ENCODE data around the gene RTL1.

Gene RTL1

GRCh38 chr14:100910888-100911664, 7.6 kb upstream of the RTL1 start:
- no peaks in the 10 kb centered on the region for H4K20me1 ChIP-seq (ENCODE audit: insufficient read depth, low read length)
- no peaks in the 10 kb centered on the region for H3K9me3 ChIP-seq (replicated peaks; ENCODE audit: insufficient read depth, low read length)
- no peak overlapping the region for H3K4me3 ChIP-seq (ENCODE audit: low read length)
- no peaks in the 10 kb centered on the region for H3K4me1 ChIP-seq (ENCODE audit: low read length)
- no peak for DNase-seq
- no peaks in the 10 kb centered on the region for H3K79me2 ChIP-seq (ENCODE audit: low read length)
- H3K27me3 ChIP-seq (replicated peaks; ENCODE audit: insufficient read depth, low read length), result no peaks in the 10 kb centered on the region; the same call in 1 of the 2 replicates
- no peak overlapping the region for H3K27ac ChIP-seq (ENCODE audit: low read length)
- no peak overlapping the region for H2AFZ ChIP-seq (ENCODE audit: low read length)
- no peak overlapping the region for H3K4me2 ChIP-seq (ENCODE audit: low read depth, low read length)
- no peak overlapping the region for H3K9ac ChIP-seq (ENCODE audit: low read length)
- H3K9me2 ChIP-seq (replicated peaks; ENCODE audit: insufficient read depth, low read length), result no peaks in the 10 kb centered on the region
- H3F3A ChIP-seq (ENCODE audit: insufficient read depth, low read length), result no peaks in the 10 kb centered on the region
- no peaks in the 10 kb centered on the region for H3K36me3 ChIP-seq (replicated peaks; ENCODE audit: insufficient read depth, low read length)
- no peak for TF ChIP-seq CTCF (IDR thresholded peaks at IDR 0.05; ENCODE audit: low read length)
- TF ChIP-seq EZH2phosphoT487 (IDR thresholded peaks at IDR 0.05; ENCODE audit: low read length), result no peak
- no peak for TF ChIP-seq EZH2 (optimal IDR thresholded peaks at IDR 0.05; ENCODE audit: low read depth, low read length)

GRCh38 chr14:100909439-100909838, 5.9 kb upstream of the RTL1 start:
- Histone ChIP-seq H3K79me2 (ENCODE audit: low read length) (no peaks in the 10 kb centered on the region), H3K27ac (ENCODE audit: low read length) (no peak overlapping the region), H3K9me2 (replicated peaks; ENCODE audit: insufficient read depth, low read length) (no peaks in the 10 kb centered on the region), H3F3A (ENCODE audit: insufficient read depth, low read length) (no peaks in the 10 kb centered on the region), H4K20me1 (ENCODE audit: insufficient read depth, low read length) (no peaks in the 10 kb centered on the region), H3K27me3 (replicated peaks; ENCODE audit: insufficient read depth, low read length) (peaks cover 7% of the 10 kb centered on the region), H2AFZ (ENCODE audit: low read length) (no peak overlapping the region), H3K4me1 (ENCODE audit: low read length) (no peaks in the 10 kb centered on the region), H3K9ac (ENCODE audit: low read length) (no peak overlapping the region), H3K4me2 (ENCODE audit: low read depth, low read length) (no peak overlapping the region), H3K9me3 (replicated peaks; ENCODE audit: insufficient read depth, low read length) (no peaks in the 10 kb centered on the region), H3K4me3 (ENCODE audit: low read length) (no peak overlapping the region), H3K36me3 (replicated peaks; ENCODE audit: insufficient read depth, low read length) (no peaks in the 10 kb centered on the region)
- TF ChIP-seq CTCF (IDR thresholded peaks at IDR 0.05; ENCODE audit: low read length), result no peak
- no peak for TF ChIP-seq EZH2phosphoT487 (IDR thresholded peaks at IDR 0.05; ENCODE audit: low read length)
- TF ChIP-seq EZH2 (optimal IDR thresholded peaks at IDR 0.05; ENCODE audit: low read depth, low read length), result no peak
- DNase-seq, result no peak

- no peak overlapping the region for H3K9ac ChIP-seq (ENCODE audit: low read length)
- H3K9me3 ChIP-seq (replicated peaks; ENCODE audit: insufficient read depth, low read length), result no peaks in the 10 kb centered on the region
- no peak for DNase-seq
- no peaks in the 10 kb centered on the region for H3K79me2 ChIP-seq (ENCODE audit: low read length)
- H3K4me2 ChIP-seq (ENCODE audit: low read depth, low read length), result no peak overlapping the region
- no peak overlapping the region for H2AFZ ChIP-seq (ENCODE audit: low read length)
- H3K4me1 ChIP-seq (ENCODE audit: low read length), result no peaks in the 10 kb centered on the region
- H3K27me3 ChIP-seq (replicated peaks; ENCODE audit: insufficient read depth, low read length), result peaks cover 7% of the 10 kb centered on the region
- no peak for TF ChIP-seq CTCF (IDR thresholded peaks at IDR 0.05; ENCODE audit: low read length)
- TF ChIP-seq EZH2phosphoT487 (IDR thresholded peaks at IDR 0.05; ENCODE audit: low read length), result no peak
- no peak for TF ChIP-seq EZH2 (optimal IDR thresholded peaks at IDR 0.05; ENCODE audit: low read depth, low read length)
- no peaks in the 10 kb centered on the region for H3K36me3 ChIP-seq (replicated peaks; ENCODE audit: insufficient read depth, low read length)
- H4K20me1 ChIP-seq (ENCODE audit: insufficient read depth, low read length), result no peaks in the 10 kb centered on the region
- no peak overlapping the region for H3K27ac ChIP-seq (ENCODE audit: low read length)
- H3K4me3 ChIP-seq (ENCODE audit: low read length), result no peak overlapping the region
- no peaks in the 10 kb centered on the region for H3K9me2 ChIP-seq (replicated peaks; ENCODE audit: insufficient read depth, low read length)
- no peaks in the 10 kb centered on the region for H3F3A ChIP-seq (ENCODE audit: insufficient read depth, low read length)
Measured at GRCh38 chr14:100907240-100907639, 3.7 kb upstream of the RTL1 start.
